Parathyroid adenoma (tissue), 2 donors: Measurements from ENCODE around the gene ITPR3.

Source experiments
- H2AFZ ChIP-seq: fragments of 300-600 bp; sonication (generic); one replicate; pipeline ENCODE4 v1.7.0; 2017; ENCODE audit warnings: antibody characterized with exemption, mild to moderate bottlenecking
- H3K27ac ChIP-seq: fragments of 300-600 bp; sonication (generic); one replicate; pipeline ENCODE4 v1.7.0; 2017
- H3K27me3 ChIP-seq: fragments of 300-600 bp; sonication (generic); one replicate; pipeline ENCODE4 v1.7.0; 2017; ENCODE audit warnings: low read length; ENCODE audit not compliant: control insufficient read depth, insufficient read depth
- H3K36me3 ChIP-seq: fragments of 300-600 bp; sonication (generic); one replicate; pipeline ENCODE4 v1.7.0; 2017; ENCODE audit warnings: low read length; ENCODE audit not compliant: control insufficient read depth, insufficient read depth
- H3K4me1 ChIP-seq: fragments of 300-600 bp; sonication (generic); one replicate; pipeline ENCODE4 v1.7.0; 2017; ENCODE audit warnings: control low read depth
- H3K4me2 ChIP-seq: fragments of 300-600 bp; sonication (generic); one replicate; pipeline ENCODE4 v1.7.0; 2017; ENCODE audit warnings: low read length
- H3K4me3 ChIP-seq: fragments of 300-600 bp; sonication (generic); one replicate; pipeline ENCODE4 v1.7.0; 2017; ENCODE audit warnings: low read depth, low read length
- H3K79me2 ChIP-seq: fragments of 300-600 bp; sonication (generic); one replicate; pipeline ENCODE4 v1.7.0; 2017; ENCODE audit warnings: control low read depth
- H3K9ac ChIP-seq: fragments of 300-600 bp; sonication (generic); one replicate; pipeline ENCODE4 v1.7.0; 2017; ENCODE audit warnings: mild to moderate bottlenecking
- H3K9me3 ChIP-seq: fragments of 300-600 bp; sonication (generic); one replicate; pipeline ENCODE4 v1.7.0; 2017; ENCODE audit warnings: low read length; ENCODE audit not compliant: control insufficient read depth
- TF ChIP-seq, protein P1 (sequence below): fragments of 300-600 bp; sonication (generic); IDR thresholded peaks from one replicate; pipeline ENCODE4 v1.7.0; 2017; ENCODE audit warnings: antibody characterized with exemption, mild to moderate bottlenecking
- donor health status: primary hyperparathyroidism.

Gene ITPR3

DNA sequence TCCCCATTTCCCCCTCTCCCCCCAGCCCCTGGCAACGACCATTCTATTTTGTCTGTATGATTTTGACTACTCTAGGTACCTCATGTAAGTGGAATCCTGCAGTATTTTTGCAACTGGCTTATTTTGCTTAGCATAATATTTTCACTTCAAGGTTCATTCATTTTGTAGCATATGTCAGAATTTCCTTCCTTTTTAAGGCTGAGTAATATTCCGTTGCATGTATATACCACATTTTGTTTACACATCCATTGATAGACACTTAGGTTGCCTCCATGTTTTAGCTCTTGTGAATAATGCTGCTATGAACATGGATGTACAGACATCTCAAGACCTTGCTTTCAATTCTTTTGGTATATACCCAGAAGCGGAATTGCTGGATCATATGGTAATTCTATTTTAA, 91.8 kb downstream of the ITPR3 start:
- Histone ChIP-seq H3K9me3 (no peaks in the 10 kb centered on the region), H3K9ac (no peak overlapping the region), H3K27me3 (no peaks in the 10 kb centered on the region), H3K27ac (no peak overlapping the region), H2AFZ (no peak overlapping the region), H3K4me3 (no peak overlapping the region), H3K79me2 (peaks cover 3% of the 10 kb centered on the region), H3K36me3 (no peaks in the 10 kb centered on the region), H3K4me2 (no peak overlapping the region), H3K4me1 (no peaks in the 10 kb centered on the region)
- TF ChIP-seq, protein P1, sequence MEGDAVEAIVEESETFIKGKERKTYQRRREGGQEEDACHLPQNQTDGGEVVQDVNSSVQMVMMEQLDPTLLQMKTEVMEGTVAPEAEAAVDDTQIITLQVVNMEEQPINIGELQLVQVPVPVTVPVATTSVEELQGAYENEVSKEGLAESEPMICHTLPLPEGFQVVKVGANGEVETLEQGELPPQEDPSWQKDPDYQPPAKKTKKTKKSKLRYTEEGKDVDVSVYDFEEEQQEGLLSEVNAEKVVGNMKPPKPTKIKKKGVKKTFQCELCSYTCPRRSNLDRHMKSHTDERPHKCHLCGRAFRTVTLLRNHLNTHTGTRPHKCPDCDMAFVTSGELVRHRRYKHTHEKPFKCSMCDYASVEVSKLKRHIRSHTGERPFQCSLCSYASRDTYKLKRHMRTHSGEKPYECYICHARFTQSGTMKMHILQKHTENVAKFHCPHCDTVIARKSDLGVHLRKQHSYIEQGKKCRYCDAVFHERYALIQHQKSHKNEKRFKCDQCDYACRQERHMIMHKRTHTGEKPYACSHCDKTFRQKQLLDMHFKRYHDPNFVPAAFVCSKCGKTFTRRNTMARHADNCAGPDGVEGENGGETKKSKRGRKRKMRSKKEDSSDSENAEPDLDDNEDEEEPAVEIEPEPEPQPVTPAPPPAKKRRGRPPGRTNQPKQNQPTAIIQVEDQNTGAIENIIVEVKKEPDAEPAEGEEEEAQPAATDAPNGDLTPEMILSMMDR = no peak

GRCh38 chr6:33713786-33714185, 92.7 kb downstream of the ITPR3 start:
- Histone ChIP-seq H3K4me2 (no peak overlapping the region), H3K27ac (no peak overlapping the region), H3K9me3 (no peaks in the 10 kb centered on the region), H3K36me3 (no peaks in the 10 kb centered on the region), H3K9ac (no peak overlapping the region), H3K4me1 (no peaks in the 10 kb centered on the region), H3K27me3 (no peaks in the 10 kb centered on the region), H3K4me3 (no peak overlapping the region), H2AFZ (no peak overlapping the region), H3K79me2 (peaks cover 3% of the 10 kb centered on the region)
- TF ChIP-seq, protein P1 = no peak

DNA sequence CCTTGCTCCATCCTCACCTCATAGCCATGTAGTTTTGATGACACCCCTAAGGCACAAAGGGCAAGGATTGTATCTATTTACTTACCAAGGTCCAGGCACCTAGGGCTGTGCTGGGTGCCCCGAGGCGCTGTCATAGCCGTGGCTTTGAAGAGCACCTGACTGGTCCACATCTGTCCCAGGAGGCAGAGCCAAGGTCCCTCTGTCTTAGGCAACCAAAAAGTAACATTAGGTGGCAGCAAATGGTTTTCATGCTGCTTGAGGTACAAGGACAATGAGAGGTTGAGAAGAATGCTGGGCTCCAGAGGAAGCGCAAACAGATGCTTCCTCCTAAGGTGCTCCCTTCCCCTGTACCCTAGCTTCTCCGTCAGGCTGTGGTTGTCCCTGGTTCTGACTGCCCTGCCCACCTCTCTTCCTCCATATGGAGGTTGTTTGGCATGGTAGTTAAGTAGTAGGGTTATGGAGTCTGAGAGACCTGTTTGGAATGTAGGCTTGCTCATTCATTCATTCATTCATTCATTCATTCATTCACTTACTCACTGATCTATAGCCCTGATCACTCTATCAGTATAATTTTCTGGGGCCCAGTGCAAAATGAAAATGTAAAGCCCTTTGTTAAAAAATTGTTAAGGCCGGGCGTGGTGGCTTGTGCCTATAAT, 93.4 kb downstream of the ITPR3 start:
- Histone ChIP-seq H3K9ac (no peak overlapping the region), H3K4me1 (no peaks in the 10 kb centered on the region), H3K4me3 (no peak overlapping the region), H3K27me3 (no peaks in the 10 kb centered on the region), H3K4me2 (no peak overlapping the region), H2AFZ (no peak overlapping the region), H3K27ac (no peak overlapping the region), H3K9me3 (no peaks in the 10 kb centered on the region), H3K36me3 (no peaks in the 10 kb centered on the region), H3K79me2 (peaks cover 3% of the 10 kb centered on the region)
- TF ChIP-seq, protein P1 = no peak

GRCh38 chr6:33716379-33716778, 95.3 kb downstream of the ITPR3 start:
- no peak overlapping the region for H3K4me3 ChIP-seq
- H3K4me2 ChIP-seq = no peak overlapping the region
- no peaks in the 10 kb centered on the region for H3K27me3 ChIP-seq
- H3K4me1 ChIP-seq = no peaks in the 10 kb centered on the region
- H3K9ac ChIP-seq = no peak overlapping the region
- H3K9me3 ChIP-seq = no peaks in the 10 kb centered on the region
- H3K79me2 ChIP-seq = no peaks in the 10 kb centered on the region
- H3K27ac ChIP-seq = no peak overlapping the region
- TF ChIP-seq, protein P1 = no peak
- no peak overlapping the region for H2AFZ ChIP-seq
- no peaks in the 10 kb centered on the region for H3K36me3 ChIP-seq

- no peaks in the 10 kb centered on the region for H3K79me2 ChIP-seq
- H3K9me3 ChIP-seq = no peaks in the 10 kb centered on the region
- H3K9ac ChIP-seq = no peak overlapping the region
- TF ChIP-seq, protein P1 = no peak
- no peaks in the 10 kb centered on the region for H3K36me3 ChIP-seq
- no peak overlapping the region for H2AFZ ChIP-seq
- no peak overlapping the region for H3K4me3 ChIP-seq
- no peaks in the 10 kb centered on the region for H3K4me1 ChIP-seq
- H3K27ac ChIP-seq = no peak overlapping the region
- H3K4me2 ChIP-seq = no peak overlapping the region
- H3K27me3 ChIP-seq = no peaks in the 10 kb centered on the region
Observed at GRCh38 chr6:33716890-33717632, 95.9 kb downstream of the ITPR3 start.
